Endometrium (tissue), 2 donors: ENCODE results near the gene OSBPL1A.
A peak's percentile ranks its signal among the peaks of the same experiment; 100 is the strongest.

ENCODE experiments used
- FAIRE-seq: peaks from 2 replicates; lab custom pipeline; 2012; peaks lifted over from hg19 to GRCh38; lab: Jason Lieb, UNC
- donor health status: control.
- donor health status: control.

The OSBPL1A gene

GRCh38 chr18:24341361-24341760 is 56.3 kb downstream of the OSBPL1A start:
- no peak for FAIRE-seq

GRCh38 chr18:24333084-24333483 is 64.5 kb downstream of the OSBPL1A start:
- FAIRE-seq = no peak

- FAIRE-seq = no peak
These were observed 71.4 kb downstream of the OSBPL1A start for GRCh38 chr18:24326211-24326610.

- no peak for FAIRE-seq
These were observed 75.0 kb downstream of the OSBPL1A start for GRCh38 chr18:24322584-24323136.

- FAIRE-seq = no peak
These were observed 76.6 kb downstream of the OSBPL1A start for GRCh38 chr18:24321071-24321470.

GRCh38 chr18:24319757-24320156 is 77.9 kb downstream of the OSBPL1A start:
- FAIRE-seq = no peak

GRCh38 chr18:24317370-24317769 is 80.3 kb downstream of the OSBPL1A start:
- no peak for FAIRE-seq

GRCh38 chr18:24315170-24315569 is 82.5 kb downstream of the OSBPL1A start:
- no peak for FAIRE-seq

GRCh38 chr18:24306201-24306600 is 91.4 kb downstream of the OSBPL1A start:
- no peak for FAIRE-seq

- no peak for FAIRE-seq
These were observed 96.9 kb downstream of the OSBPL1A start for GRCh38 chr18:24300703-24301102.

- FAIRE-seq = no peak
These were observed 101.3 kb downstream of the OSBPL1A start for GRCh38 chr18:24296276-24296675.

- no peak for FAIRE-seq
These were observed 104.4 kb downstream of the OSBPL1A start for GRCh38 chr18:24293254-24293653.

GRCh38 chr18:24278591-24278990 is 119.0 kb downstream of the OSBPL1A start:
- FAIRE-seq = peak; percentile 4

- FAIRE-seq = no peak
These were observed 120.0 kb downstream of the OSBPL1A start for GRCh38 chr18:24277516-24278195.

GRCh38 chr18:24276994-24277393 is 120.6 kb downstream of the OSBPL1A start:
- no peak for FAIRE-seq

- FAIRE-seq = no peak
These were observed 122.8 kb downstream of the OSBPL1A start for GRCh38 chr18:24274837-24275236.

- no peak for FAIRE-seq
These were observed 124.0 kb downstream of the OSBPL1A start for GRCh38 chr18:24273596-24273995.

- no peak for FAIRE-seq
These were observed 125.4 kb downstream of the OSBPL1A start for GRCh38 chr18:24272229-24272525.

GRCh38 chr18:24271381-24272228 is 126.0 kb downstream of the OSBPL1A start:
- no peak for FAIRE-seq

GRCh38 chr18:24270937-24271380 is 126.7 kb downstream of the OSBPL1A start:
- peak; percentile 67 for FAIRE-seq

- FAIRE-seq = no peak
These were observed 127.2 kb downstream of the OSBPL1A start for GRCh38 chr18:24270358-24270936.

GRCh38 chr18:24268784-24269550 is 128.7 kb downstream of the OSBPL1A start:
- no peak for FAIRE-seq
